Measurements from ENCODE around the gene KCNH3. TPM values are rescaled to one million over a fixed set of nuclear protein-coding genes. Genes with fewer than 3 reads are reported as not detected.

KCNH3 gene
- total and polyA plus RNA-seq, 2 experiments from 2014 or later: 0.21 to 0.52 TPM

- no peak for TF ChIP-seq ZNF462 (CRISPR knock-in tag; IDR thresholded peaks at IDR 0.05)
- no peak for TF ChIP-seq EZH2 (IDR thresholded peaks at IDR 0.05; ENCODE audit: low read depth, unreplicated experiment)
- TF ChIP-seq EZH2phosphoT487 (IDR thresholded peaks at IDR 0.05; ENCODE audit: unreplicated experiment): no peak
Observed at GRCh38 chr12:49550693-49551252, 11.9 kb downstream of the KCNH3 start (continued).

DNA sequence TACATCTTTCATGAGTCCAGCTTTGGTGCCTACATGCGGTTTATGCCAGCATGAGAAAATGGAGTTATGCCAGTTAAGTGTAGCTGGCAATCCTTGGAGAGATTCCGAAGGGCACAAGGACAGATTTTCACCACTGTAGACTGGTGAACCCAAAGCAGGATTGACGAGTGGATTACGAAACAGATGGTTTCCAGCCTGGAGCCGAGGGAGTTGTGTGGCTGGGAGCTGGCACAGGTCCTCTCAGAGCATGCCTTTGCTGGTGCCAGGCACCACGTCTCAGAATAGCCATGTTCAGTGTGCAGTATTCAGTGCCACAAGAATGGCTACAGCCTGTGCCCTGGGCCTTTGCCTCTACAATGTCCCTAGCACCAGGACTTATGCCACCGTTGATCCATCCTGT, 13.2 kb downstream of the KCNH3 start:
- H3K4me2 ChIP-seq: no peak overlapping the region
- H3K27me3 ChIP-seq (ENCODE audit: insufficient read depth): peaks cover 61% of the 10 kb centered on the region
- no peaks in the 10 kb centered on the region for H3K9me2 ChIP-seq (ENCODE audit: insufficient read depth)
- H3K4me1 Mint-ChIP-seq: peaks cover 6% of the 10 kb centered on the region; the same call in 1 of the 3 replicates
- peaks cover 2% of the 10 kb centered on the region; the same call in 2 of the 3 replicates for H3K36me3 Mint-ChIP-seq (ENCODE audit: low read depth)
- no peaks in the 10 kb centered on the region for H3F3A ChIP-seq (replicated peaks; ENCODE audit: low read depth)
- H3K9me3 Mint-ChIP-seq: no peaks in the 10 kb centered on the region
- H3K4me3 ChIP-seq: no peak overlapping the region
- no peaks in the 10 kb centered on the region; the same call in 1 of the 2 replicates for H3K4me1 ChIP-seq (ENCODE audit: insufficient read depth)
- DNase-seq (ENCODE audit: low spot score): no peak
- H3K27ac Mint-ChIP-seq: no peak overlapping the region
- H3K79me2 ChIP-seq (replicated peaks; ENCODE audit: insufficient read depth): no peaks in the 10 kb centered on the region
- no peaks in the 10 kb centered on the region for H4K20me1 ChIP-seq (replicated peaks; ENCODE audit: insufficient read depth)
- no peak overlapping the region for H2AFZ ChIP-seq
- H3K4me3 Mint-ChIP-seq: no peak overlapping the region
- no peak for ATAC-seq
- peaks cover 49% of the 10 kb centered on the region for H3K27me3 Mint-ChIP-seq (ENCODE audit: insufficient read depth, low read depth, poor library complexity)
- no peaks in the 10 kb centered on the region for H3K36me3 ChIP-seq (ENCODE audit: insufficient read depth)
- H3K27ac ChIP-seq (ENCODE audit: low read depth): no peak overlapping the region
- no peak for TF ChIP-seq ETS1 (IDR thresholded peaks at IDR 0.05)
- no peak for TF ChIP-seq ZNF462 (CRISPR knock-in tag; IDR thresholded peaks at IDR 0.05)
- no peak for TF ChIP-seq CREB1 (CRISPR knock-in tag; IDR thresholded peaks at IDR 0.05; ENCODE audit: low read depth)
- no peak for TF ChIP-seq STAT1 (IDR thresholded peaks at IDR 0.05; ENCODE audit: unreplicated experiment)

All from GM23338 (cell line).